Muscle layer of duodenum (tissue), 2 donors: ENCODE measurements around the gene CLIC1.

Experiments used
- H3K27ac ChIP-seq: one replicate; pipeline ENCODE4 v1.7.0; 2013; ENCODE audit warnings: mild to moderate bottlenecking, low read length
- H3K27me3 ChIP-seq: one replicate; pipeline ENCODE4 v1.7.0; 2013; ENCODE audit warnings: low read depth, mild to moderate bottlenecking, control low read depth, low read length
- H3K36me3 ChIP-seq, 2 donors: one replicate each; pipeline ENCODE4 v1.7.0; 2013; ENCODE audit warnings: low read length in 2 of 2, control low read depth in 1 of 2, mild to moderate bottlenecking in 1 of 2; ENCODE audit not compliant: insufficient read depth in 2 of 2, control insufficient read depth in 1 of 2
- H3K4me1 ChIP-seq, 2 donors: one replicate each; pipeline ENCODE4 v1.7.0; 2013; ENCODE audit warnings: low read length in 2 of 2, mild to moderate bottlenecking in 2 of 2, control low read depth in 1 of 2, moderate library complexity in 1 of 2; ENCODE audit not compliant: insufficient read depth in 2 of 2, control insufficient read depth in 1 of 2
- H3K4me3 ChIP-seq, 2 donors: one replicate each; pipeline ENCODE4 v1.7.0; 2013; ENCODE audit warnings: low read length in 2 of 2, low read depth in 1 of 2, mild to moderate bottlenecking in 1 of 2
- H3K9me3 ChIP-seq, 2 donors: one replicate each; pipeline ENCODE4 v1.7.0; 2013; ENCODE audit warnings: low read length in 2 of 2, control low read depth in 1 of 2, mild to moderate bottlenecking in 1 of 2; ENCODE audit not compliant: control insufficient read depth in 1 of 2
- donor health status: healthy.

The CLIC1 gene

GRCh38 chr6:31736021-31736767 is at the start of gene CLIC1:
TSS of gene CLIC1 (minus strand) at chr6:31736530. CDS start at chr6:31736300, 230 bp downstream.
- peak within 1 kb of the TSS; percentile 92 to 100 for H3K4me3 ChIP-seq
- H3K36me3 ChIP-seq = peaks cover 29 to 42% of the 10 kb centered on the region in 2 donors
- no peaks in the 10 kb centered on the region for H3K27me3 ChIP-seq
- no peaks in the 10 kb centered on the region for H3K9me3 ChIP-seq
- H3K27ac ChIP-seq = peak within 1 kb of the TSS; percentile 100
- peaks cover 4 to 40% of the 10 kb centered on the region in 2 donors for H3K4me1 ChIP-seq

DNA sequence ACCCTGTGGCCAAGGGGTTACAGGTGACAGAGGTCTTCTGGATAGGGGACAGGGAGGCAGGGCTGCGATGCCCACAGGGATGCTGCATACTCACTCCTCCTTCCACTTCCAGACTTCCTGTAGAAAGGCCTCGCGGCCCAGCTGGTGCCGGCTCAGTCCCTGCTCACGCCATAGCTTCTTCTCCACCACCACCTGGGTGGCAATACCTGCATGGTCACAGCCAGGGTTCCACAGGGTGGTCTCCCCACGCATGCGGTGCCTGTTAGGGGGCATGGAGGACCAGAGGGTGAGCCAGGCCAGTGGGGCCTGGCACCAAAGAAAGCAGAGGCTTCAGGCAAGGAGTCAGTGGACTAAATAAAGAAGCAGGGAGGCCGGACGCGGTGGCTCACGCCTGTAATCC is 49.1 kb upstream of the CLIC1 start:
- Histone ChIP-seq H3K27ac (no peak overlapping the region), H3K4me1 (no peaks in the 10 kb centered on the region), H3K27me3 (no peaks in the 10 kb centered on the region), H3K36me3 (peaks cover 30 to 53% of the 10 kb centered on the region in 2 donors), H3K9me3 (no peaks in the 10 kb centered on the region), H3K4me3 (no peak overlapping the region)

DNA sequence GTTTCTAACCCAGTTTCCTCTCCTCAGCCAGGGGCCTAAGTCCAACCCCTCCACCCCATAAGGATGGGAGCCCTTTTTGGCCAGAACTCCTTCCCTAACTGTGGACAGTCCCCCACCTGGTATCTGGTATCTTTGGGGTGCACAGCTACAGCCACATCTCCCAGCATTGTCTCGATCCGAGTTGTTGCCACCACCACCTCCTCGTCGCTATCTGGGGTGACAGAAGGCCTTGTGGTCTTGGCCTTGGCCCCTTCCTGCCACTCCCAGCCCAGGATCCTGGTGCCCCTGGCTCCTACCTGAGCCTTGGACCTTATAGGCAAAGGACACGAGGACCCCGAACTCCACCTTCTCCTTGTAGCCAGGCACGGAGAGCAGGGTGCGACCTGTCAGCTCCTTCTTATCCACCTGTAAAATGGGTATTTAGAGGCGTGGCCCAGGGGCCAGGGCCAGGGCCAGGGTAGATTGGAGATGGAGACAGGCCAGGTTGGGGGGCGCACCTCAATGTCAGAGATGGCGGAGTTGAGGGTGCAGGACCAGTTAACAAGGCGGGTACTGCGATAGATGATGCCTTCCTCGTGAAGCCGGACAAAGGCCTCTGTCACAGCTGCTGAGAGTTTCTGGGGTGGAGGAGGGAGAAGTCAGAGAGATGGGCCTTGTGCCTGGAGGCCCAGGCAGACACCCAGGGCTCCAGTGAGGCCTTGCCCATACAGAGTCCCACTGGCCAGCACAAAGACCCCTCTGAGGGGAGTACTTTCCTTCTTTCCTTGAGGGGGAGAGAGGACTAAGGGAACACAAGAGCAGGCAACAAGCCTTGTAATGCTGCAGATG is 48.0 kb upstream of the CLIC1 start:
- no peaks in the 10 kb centered on the region for H3K27me3 ChIP-seq
- H3K36me3 ChIP-seq = peaks cover 32 to 62% of the 10 kb centered on the region in 2 donors
- no peaks in the 10 kb centered on the region for H3K4me1 ChIP-seq
- no peaks in the 10 kb centered on the region for H3K9me3 ChIP-seq
- no peak overlapping the region for H3K27ac ChIP-seq
- no peak overlapping the region for H3K4me3 ChIP-seq

DNA sequence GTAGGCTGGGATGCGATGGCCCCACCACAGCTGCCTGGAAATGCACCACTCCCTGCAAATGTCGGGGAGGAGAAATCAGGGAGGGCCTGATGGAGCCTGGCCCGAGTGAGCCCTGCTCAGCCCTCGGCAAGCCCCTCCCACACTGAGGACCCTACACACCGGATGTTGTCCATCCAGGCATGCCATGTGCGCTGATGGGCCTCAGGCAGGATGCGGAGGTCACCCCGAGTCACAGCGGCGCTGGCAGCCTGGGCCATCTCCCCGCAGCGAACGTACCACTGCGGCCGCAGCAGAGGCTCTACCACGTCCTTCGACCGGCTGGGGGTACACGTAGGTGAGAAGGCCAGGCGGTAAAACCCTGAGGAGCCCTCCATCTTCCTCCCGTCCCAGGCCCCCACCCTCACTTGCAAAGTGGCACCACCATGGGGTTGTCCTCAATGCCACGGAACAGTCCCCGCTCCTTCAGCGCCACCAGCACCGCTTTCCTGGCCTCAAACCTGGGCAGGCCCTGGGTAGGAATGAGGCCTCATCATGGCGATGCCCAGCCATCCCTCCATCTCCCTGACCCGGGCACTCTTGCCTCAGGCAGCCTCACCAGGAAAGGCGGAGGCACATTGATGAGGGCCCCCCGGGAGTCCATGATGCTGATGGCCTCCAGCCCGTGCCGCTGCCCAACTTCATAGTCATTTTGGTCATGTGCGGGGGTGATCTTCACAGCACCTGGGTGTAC is 46.0 kb upstream of the CLIC1 start:
- Histone ChIP-seq H3K27ac (no peak overlapping the region), H3K4me1 (peaks cover 0 to 2% of the 10 kb centered on the region in 2 donors), H3K4me3 (no peak overlapping the region), H3K36me3 (peaks cover 30 to 66% of the 10 kb centered on the region in 2 donors), H3K27me3 (no peaks in the 10 kb centered on the region), H3K9me3 (no peaks in the 10 kb centered on the region)

DNA sequence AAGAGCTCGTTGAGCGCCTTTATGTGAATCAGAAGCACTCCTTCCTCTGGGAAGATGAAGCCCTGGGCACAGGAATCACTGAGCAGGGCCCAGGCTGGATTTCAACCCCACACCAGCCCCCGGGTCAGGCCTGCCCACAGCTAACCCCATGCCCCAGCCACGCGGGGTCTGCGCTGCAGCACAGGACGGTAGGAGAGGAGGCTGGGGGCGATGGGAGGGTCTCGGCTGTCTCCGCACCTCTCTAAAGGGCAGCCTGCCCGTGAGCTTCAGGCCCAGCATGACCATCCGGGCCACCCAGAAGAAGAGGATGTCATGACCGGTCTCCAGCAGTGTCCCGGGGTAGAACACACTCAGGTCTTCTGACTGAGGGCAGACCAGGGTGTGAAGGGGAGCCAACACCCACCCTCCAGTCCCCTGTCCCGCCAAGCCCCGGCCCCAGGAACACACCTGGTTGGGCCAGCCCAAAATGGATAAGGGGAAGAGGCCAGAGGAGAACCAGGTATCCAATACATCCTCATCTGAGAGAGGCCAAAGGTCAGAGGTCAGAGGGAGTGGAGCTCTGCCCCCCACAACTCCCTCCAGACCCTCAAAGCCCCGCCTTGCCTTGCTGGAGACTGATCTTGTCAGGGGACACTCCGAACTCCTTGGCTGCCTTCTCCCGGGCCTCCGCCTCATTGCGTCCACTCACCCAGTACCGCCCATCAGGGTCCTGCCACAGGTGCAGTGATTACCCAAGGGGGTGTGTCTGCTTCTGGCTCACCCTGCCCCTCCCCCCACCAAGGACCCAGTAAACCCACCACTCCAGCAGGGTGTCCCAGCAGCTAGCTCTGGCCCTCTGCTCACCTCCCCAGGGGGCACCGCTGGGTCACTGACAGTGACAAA is 45.2 kb upstream of the CLIC1 start:
- Histone ChIP-seq H3K27me3 (no peaks in the 10 kb centered on the region), H3K27ac (no peak overlapping the region), H3K4me3 (no peak overlapping the region), H3K4me1 (peaks cover 0 to 10% of the 10 kb centered on the region in 2 donors), H3K36me3 (peaks cover 30 to 66% of the 10 kb centered on the region in 2 donors), H3K9me3 (no peaks in the 10 kb centered on the region)

DNA sequence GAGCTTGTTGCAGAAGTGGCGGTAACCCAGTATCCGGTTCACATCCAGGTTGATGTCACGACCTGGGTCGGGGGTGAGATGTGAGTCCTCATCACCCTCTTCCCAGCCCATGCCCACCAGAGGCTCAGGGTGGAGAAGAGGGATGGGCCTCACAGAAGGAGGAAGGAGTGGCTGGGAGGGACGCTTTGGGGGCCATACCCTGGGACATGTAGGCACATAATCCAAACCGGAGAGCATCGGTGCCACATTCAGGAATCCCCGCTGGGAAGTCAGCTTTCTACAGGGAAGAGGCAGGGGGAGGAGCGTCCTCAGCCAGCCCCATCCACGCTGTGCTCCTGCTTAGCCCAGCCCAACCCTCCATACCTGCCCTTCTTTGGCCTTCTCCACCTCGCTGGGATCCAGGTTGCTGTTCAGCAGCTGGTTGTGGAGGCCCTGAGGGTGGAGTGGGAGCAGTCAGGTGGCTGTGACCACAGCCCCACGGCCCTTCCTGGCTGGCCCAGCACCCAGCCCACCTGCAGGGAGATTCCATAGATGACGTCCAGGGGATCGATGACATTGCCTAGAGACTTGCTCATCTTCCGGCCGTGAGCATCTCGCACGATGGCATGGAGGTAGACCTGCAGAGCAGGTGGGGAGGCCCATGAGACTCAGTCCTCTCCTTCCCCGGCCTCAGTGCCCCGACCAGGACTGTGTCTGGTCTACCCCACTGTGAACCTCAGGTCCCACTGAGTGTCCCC is 44.3 kb upstream of the CLIC1 start:
- Histone ChIP-seq H3K27ac (no peak overlapping the region), H3K4me1 (peaks cover 0 to 12% of the 10 kb centered on the region in 2 donors), H3K36me3 (peaks cover 30 to 66% of the 10 kb centered on the region in 2 donors), H3K27me3 (no peaks in the 10 kb centered on the region), H3K9me3 (no peaks in the 10 kb centered on the region), H3K4me3 (no peak overlapping the region)

DNA sequence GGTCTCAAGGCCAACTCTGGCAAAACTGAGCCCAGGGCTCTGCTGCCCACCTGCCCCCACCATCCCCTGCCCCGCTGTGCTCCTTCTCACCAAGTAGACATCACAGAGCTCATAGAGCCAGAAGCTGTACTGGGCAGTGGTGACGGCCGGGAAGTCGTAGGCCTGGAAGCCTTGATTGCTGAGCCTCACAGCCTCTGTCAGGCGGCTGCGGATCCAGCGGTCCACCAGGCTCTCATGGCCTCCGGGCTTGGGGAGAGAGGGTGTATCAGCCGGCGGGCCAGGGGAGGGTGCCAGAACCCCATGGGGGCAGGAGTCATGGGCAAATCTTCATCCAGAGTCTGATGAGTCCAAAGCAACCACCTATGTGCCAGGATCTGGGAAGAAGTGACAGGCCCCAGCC is 43.6 kb upstream of the CLIC1 start:
- peaks cover 22 to 58% of the 10 kb centered on the region in 2 donors for H3K36me3 ChIP-seq

GRCh38 chr6:31778999-31779885 is 42.9 kb upstream of the CLIC1 start:
- no peaks in the 10 kb centered on the region for H3K9me3 ChIP-seq
- H3K4me1 ChIP-seq = peaks cover 0 to 12% of the 10 kb centered on the region in 2 donors
- peaks cover 16 to 52% of the 10 kb centered on the region in 2 donors for H3K36me3 ChIP-seq
- no peaks in the 10 kb centered on the region for H3K27me3 ChIP-seq
- H3K27ac ChIP-seq = no peak overlapping the region
- no peak overlapping the region for H3K4me3 ChIP-seq

More for the DNA sequence above, 43.6 kb upstream of the CLIC1 start:
- no peak overlapping the region for H3K4me3 ChIP-seq
- no peaks in the 10 kb centered on the region for H3K27me3 ChIP-seq
- no peaks in the 10 kb centered on the region for H3K9me3 ChIP-seq
- H3K4me1 ChIP-seq = peaks cover 0 to 12% of the 10 kb centered on the region in 2 donors
- no peak overlapping the region for H3K27ac ChIP-seq

DNA sequence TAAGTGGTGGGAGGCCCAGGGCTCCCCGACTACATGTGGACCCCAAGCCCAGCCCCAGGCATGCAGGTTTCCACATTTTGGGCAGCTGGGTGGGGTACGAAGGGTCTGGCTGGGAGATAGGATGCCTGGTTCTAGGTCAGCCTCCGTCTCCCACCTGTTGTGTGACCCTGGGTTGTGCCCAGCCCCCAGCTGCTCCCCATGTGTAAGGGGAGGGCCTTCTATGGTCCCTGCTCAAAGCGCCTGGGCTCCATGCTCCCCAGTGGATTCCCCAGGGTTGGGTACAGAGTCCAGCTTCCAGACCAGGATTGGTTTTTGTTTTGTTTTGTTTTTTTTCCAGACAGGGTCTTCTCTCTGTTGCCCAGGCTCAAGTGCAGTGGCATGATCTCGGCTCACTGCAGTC is 41.9 kb upstream of the CLIC1 start:
- Histone ChIP-seq H3K36me3 (peaks cover 11 to 48% of the 10 kb centered on the region in 2 donors), H3K27me3 (no peaks in the 10 kb centered on the region), H3K27ac (no peak overlapping the region), H3K4me1 (peaks cover 0 to 12% of the 10 kb centered on the region in 2 donors), H3K9me3 (no peaks in the 10 kb centered on the region), H3K4me3 (no peak overlapping the region)
